Astrocyte (in vitro differentiated cells and primary cell): ENCODE results near the gene ZNF341. TPM values are rescaled to one million over a fixed set of nuclear protein-coding genes. Genes with fewer than 3 reads are reported as not detected.

ENCODE experiments used
- DNase-seq: peaks from one replicate; pipeline ENCODE4 v3.0.0-alpha.2; 2010; ENCODE audit warnings: low read depth
- FAIRE-seq: peaks from 2 replicates; lab custom pipeline; 2011; peaks lifted over from hg19 to GRCh38; lab: Jason Lieb, UNC
- H2AFZ ChIP-seq: 2 replicates; pipeline ENCODE4 v1.6.0; 2012; ENCODE audit warnings: low read depth, low read length, inconsistent platforms
- H3K27ac ChIP-seq: 2 replicates; pipeline ENCODE4 v1.5.1; 2011; ENCODE audit warnings: low read depth, low read length, inconsistent platforms
- H3K27me3 ChIP-seq: 2 replicates; pipeline ENCODE4 v1.6.0; 2011; ENCODE audit warnings: low read length, inconsistent platforms; ENCODE audit not compliant: insufficient read depth
- H3K36me3 ChIP-seq: 2 replicates; pipeline ENCODE4 v1.5.1; 2011; ENCODE audit warnings: low read length, inconsistent platforms; ENCODE audit not compliant: insufficient read depth
- H3K4me1 ChIP-seq: 2 replicates; pipeline ENCODE4 v1.5.1; 2011; ENCODE audit warnings: low read length, inconsistent platforms; ENCODE audit not compliant: insufficient read depth
- H3K4me2 ChIP-seq: 2 replicates; pipeline ENCODE4 v1.6.0; 2012; ENCODE audit warnings: low read length, inconsistent platforms
- H3K4me3 ChIP-seq: 2 replicates; pipeline ENCODE4 v1.5.1; 2011; ENCODE audit warnings: low read depth, mild to moderate bottlenecking, low read length, inconsistent platforms; ENCODE audit not compliant: insufficient read depth
- H3K79me2 ChIP-seq: 2 replicates; pipeline ENCODE4 v1.6.0; 2012; ENCODE audit warnings: mild to moderate bottlenecking, low read length, inconsistent platforms; ENCODE audit not compliant: insufficient read depth
- H3K9ac ChIP-seq: 2 replicates; pipeline ENCODE4 v1.6.0; 2012; ENCODE audit warnings: mild to moderate bottlenecking, low read length, inconsistent platforms
- H3K9me3 ChIP-seq: 2 replicates; pipeline ENCODE4 v1.5.1; 2012; ENCODE audit warnings: low read depth, mild to moderate bottlenecking, low read length, inconsistent platforms; ENCODE audit not compliant: insufficient read depth
- H4K20me1 ChIP-seq: 2 replicates; pipeline ENCODE4 v1.6.0; 2012; ENCODE audit warnings: low read length, inconsistent platforms; ENCODE audit not compliant: insufficient read depth
- H3K27ac Mint-ChIP-seq: one replicate; pipeline ENCODE4 v1.8.0; 2021; ENCODE audit warnings: mild to moderate bottlenecking, mixed read lengths; ENCODE audit not compliant: unreplicated experiment
- H3K27me3 Mint-ChIP-seq: one replicate; pipeline ENCODE4 v1.8.0; 2021; ENCODE audit warnings: low read depth, mixed read lengths; ENCODE audit not compliant: unreplicated experiment
- H3K36me3 Mint-ChIP-seq: one replicate; pipeline ENCODE4 v1.8.0; 2021; ENCODE audit warnings: low read depth, mixed read lengths; ENCODE audit not compliant: unreplicated experiment
- H3K4me1 Mint-ChIP-seq: one replicate; pipeline ENCODE4 v1.8.0; 2021; ENCODE audit warnings: low read depth, mixed read lengths; ENCODE audit not compliant: unreplicated experiment
- H3K4me3 Mint-ChIP-seq: one replicate; pipeline ENCODE4 v1.8.0; 2021; ENCODE audit warnings: mild to moderate bottlenecking, moderate library complexity, mixed read lengths; ENCODE audit not compliant: unreplicated experiment
- H3K9me3 Mint-ChIP-seq: one replicate; pipeline ENCODE4 v1.8.0; 2021; ENCODE audit warnings: mild to moderate bottlenecking, mixed read lengths; ENCODE audit not compliant: unreplicated experiment
- EZH2 ChIP-seq: IDR thresholded peaks from 2 replicates; pipeline ENCODE4 v1.6.1; 2012; ENCODE audit warnings: mild to moderate bottlenecking, low read length, inconsistent platforms; ENCODE audit not compliant: insufficient read depth
- total RNA-seq: library from RNA; stranded (reverse); gene quantifications from 2 replicates; pipeline ENCODE4 v1.2.1, GENCODE V29; 2021
- TF ChIP-seq, protein P1 (sequence below): IDR thresholded peaks from 2 replicates; pipeline ENCODE4 v1.5.1; 2011; ENCODE audit warnings: low read depth, mild to moderate bottlenecking, inconsistent platforms, low read length, moderate library complexity; ENCODE audit not compliant: insufficient read depth

Gene ZNF341
- total RNA-seq, 1 donor from 2014 or later, result 2.0 TPM

GRCh38 chr20:33840759-33841435, 109.1 kb downstream of the ZNF341 start:
- H3K4me3 ChIP-seq, result no peak overlapping the region
- Mint-ChIP-seq H3K4me3 (no peak overlapping the region), H3K4me1 (peaks cover 46% of the 10 kb centered on the region), H3K36me3 (peaks cover 8% of the 10 kb centered on the region), H3K27me3 (no peaks in the 10 kb centered on the region), H3K9me3 (no peaks in the 10 kb centered on the region), H3K27ac (no peak overlapping the region)
- H3K4me2 ChIP-seq, result no peak overlapping the region
- no peak overlapping the region for H2AFZ ChIP-seq
- peaks cover 7% of the 10 kb centered on the region for H3K4me1 ChIP-seq
- no peak for DNase-seq
- TF ChIP-seq, protein P1, sequence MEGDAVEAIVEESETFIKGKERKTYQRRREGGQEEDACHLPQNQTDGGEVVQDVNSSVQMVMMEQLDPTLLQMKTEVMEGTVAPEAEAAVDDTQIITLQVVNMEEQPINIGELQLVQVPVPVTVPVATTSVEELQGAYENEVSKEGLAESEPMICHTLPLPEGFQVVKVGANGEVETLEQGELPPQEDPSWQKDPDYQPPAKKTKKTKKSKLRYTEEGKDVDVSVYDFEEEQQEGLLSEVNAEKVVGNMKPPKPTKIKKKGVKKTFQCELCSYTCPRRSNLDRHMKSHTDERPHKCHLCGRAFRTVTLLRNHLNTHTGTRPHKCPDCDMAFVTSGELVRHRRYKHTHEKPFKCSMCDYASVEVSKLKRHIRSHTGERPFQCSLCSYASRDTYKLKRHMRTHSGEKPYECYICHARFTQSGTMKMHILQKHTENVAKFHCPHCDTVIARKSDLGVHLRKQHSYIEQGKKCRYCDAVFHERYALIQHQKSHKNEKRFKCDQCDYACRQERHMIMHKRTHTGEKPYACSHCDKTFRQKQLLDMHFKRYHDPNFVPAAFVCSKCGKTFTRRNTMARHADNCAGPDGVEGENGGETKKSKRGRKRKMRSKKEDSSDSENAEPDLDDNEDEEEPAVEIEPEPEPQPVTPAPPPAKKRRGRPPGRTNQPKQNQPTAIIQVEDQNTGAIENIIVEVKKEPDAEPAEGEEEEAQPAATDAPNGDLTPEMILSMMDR, result no peak
- TF ChIP-seq EZH2, result no peak
- no peaks in the 10 kb centered on the region for H3K9me3 ChIP-seq
- no peaks in the 10 kb centered on the region for H3K27me3 ChIP-seq
- H3K36me3 ChIP-seq, result no peaks in the 10 kb centered on the region
- FAIRE-seq, result no peak
- H3K27ac ChIP-seq, result no peak overlapping the region
- peaks cover 97% of the 10 kb centered on the region for H3K79me2 ChIP-seq
- peaks cover 100% of the 10 kb centered on the region for H4K20me1 ChIP-seq
- no peak overlapping the region for H3K9ac ChIP-seq

GRCh38 chr20:33841436-33841799, 109.6 kb downstream of the ZNF341 start:
- Mint-ChIP-seq H3K36me3 (peaks cover 12% of the 10 kb centered on the region), H3K4me3 (no peak overlapping the region), H3K27ac (no peak overlapping the region), H3K27me3 (no peaks in the 10 kb centered on the region), H3K4me1 (peaks cover 49% of the 10 kb centered on the region), H3K9me3 (no peaks in the 10 kb centered on the region)
- DNase-seq (no peak), FAIRE-seq (no peak)
- H3K79me2 ChIP-seq, result peaks cover 97% of the 10 kb centered on the region
- peaks cover 100% of the 10 kb centered on the region for H4K20me1 ChIP-seq
- H3K4me3 ChIP-seq, result no peak overlapping the region
- no peaks in the 10 kb centered on the region for H3K9me3 ChIP-seq
- H3K4me2 ChIP-seq, result no peak overlapping the region
- no peak overlapping the region for H2AFZ ChIP-seq
- no peak overlapping the region for H3K9ac ChIP-seq
- H3K27me3 ChIP-seq, result no peaks in the 10 kb centered on the region
- no peak overlapping the region for H3K27ac ChIP-seq
- H3K36me3 ChIP-seq, result no peaks in the 10 kb centered on the region
- H3K4me1 ChIP-seq, result peaks cover 10% of the 10 kb centered on the region
- no peak for TF ChIP-seq EZH2
- TF ChIP-seq, protein P1, result no peak

Other genes with a start within 250 kb of the ZNF341 start
- gene CBFA2T2, start 241.9 kb upstream of the ZNF341 start, total RNA-seq, result 12.2 and 14.6 TPM in 2 replicates
- 0.16 TPM in 1 of 2 replicates, not detected in the other for gene C20orf144, start 69.7 kb upstream of the ZNF341 start, total RNA-seq
- 1.1 and 1.4 TPM in 2 replicates for gene ACTL10, start 65.1 kb upstream of the ZNF341 start, total RNA-seq
- 19.5 and 22.3 TPM in 2 replicates for gene NECAB3, start 57.6 kb upstream of the ZNF341 start, total RNA-seq
- gene E2F1, start 45.6 kb upstream of the ZNF341 start, total RNA-seq, result 1.6 and 2.3 TPM in 2 replicates
- 1.1 and 1.2 TPM in 2 replicates for gene PXMP4, start 11.7 kb upstream of the ZNF341 start, total RNA-seq
- 85.0 and 90.6 TPM in 2 replicates for gene CHMP4B, start 79.4 kb downstream of the ZNF341 start, total RNA-seq